Measurements from ENCODE around the gene MAU2. TPM values are rescaled to one million over a fixed set of nuclear protein-coding genes. Genes with fewer than 3 reads are reported as not detected.

The MAU2 gene
- total RNA-seq, 1 experiment from 2014 or later: 37.3 TPM

Other genes starting within 250 kb of the MAU2 start
- 24.9 and 58.5 TPM in 2 replicates for gene TMEM161A, start 182.4 kb upstream of the MAU2 start, total RNA-seq (2014; rRNA removed; shearing (Covaris generic); ENCODE audit: low replicate concordance)
- gene MEF2B, start 150.6 kb upstream of the MAU2 start, total RNA-seq (2014; rRNA removed; shearing (Covaris generic); ENCODE audit: low replicate concordance): 395 and 679 TPM in 2 replicates
- gene BORCS8, start 128.7 kb upstream of the MAU2 start, total RNA-seq (2014; rRNA removed; shearing (Covaris generic); ENCODE audit: low replicate concordance): 6.6 and 12.3 TPM in 2 replicates
- gene RFXANK, start 128.6 kb upstream of the MAU2 start, total RNA-seq (2014; rRNA removed; shearing (Covaris generic); ENCODE audit: low replicate concordance): 170 and 176 TPM in 2 replicates
- 6.9 and 21.4 TPM in 2 replicates for gene NR2C2AP, start 117.4 kb upstream of the MAU2 start, total RNA-seq (2014; rRNA removed; shearing (Covaris generic); ENCODE audit: low replicate concordance)
- not detected in 2 replicates for gene NCAN, start 108.9 kb upstream of the MAU2 start, total RNA-seq (2014; rRNA removed; shearing (Covaris generic); ENCODE audit: low replicate concordance)
- not detected in 2 replicates for gene TM6SF2, start 47.5 kb upstream of the MAU2 start, total RNA-seq (2014; rRNA removed; shearing (Covaris generic); ENCODE audit: low replicate concordance)
- 21.4 and 49.5 TPM in 2 replicates for gene SUGP1, start 320 bp upstream of the MAU2 start, total RNA-seq (2014; rRNA removed; shearing (Covaris generic); ENCODE audit: low replicate concordance)
- 38.4 and 63.4 TPM in 2 replicates for gene GATAD2A, start 84.8 kb downstream of the MAU2 start, total RNA-seq (2014; rRNA removed; shearing (Covaris generic); ENCODE audit: low replicate concordance)
- 5.0 and 10.8 TPM in 2 replicates for gene TSSK6, start 194.7 kb downstream of the MAU2 start, total RNA-seq (2014; rRNA removed; shearing (Covaris generic); ENCODE audit: low replicate concordance)
- gene NDUFA13, start 195.4 kb downstream of the MAU2 start, total RNA-seq (2014; rRNA removed; shearing (Covaris generic); ENCODE audit: low replicate concordance): 255 and 557 TPM in 2 replicates
- 7.9 and 11.4 TPM in 2 replicates for gene YJEFN3, start 208.1 kb downstream of the MAU2 start, total RNA-seq (2014; rRNA removed; shearing (Covaris generic); ENCODE audit: low replicate concordance)
- 0.15 and 0.87 TPM in 2 replicates for gene CILP2, start 217.4 kb downstream of the MAU2 start, total RNA-seq (2014; rRNA removed; shearing (Covaris generic); ENCODE audit: low replicate concordance)

All from Karpas-422 (cell line).